Measurements from ENCODE around the gene LIMS4. TPM values are rescaled to one million over a fixed set of nuclear protein-coding genes. Genes with fewer than 3 reads are reported as not detected.
"Not testable (repeated sequence)": the region's sequence is repeated elsewhere in the genome, so short reads cannot be mapped to it uniquely, and the experiment has no call there.

The LIMS4 gene
- polyA plus RNA-seq, 1 donor: 3.4 TPM

GRCh38 chr2:110449127-110449947 is 23.3 kb downstream of the LIMS4 start:
- DNase-seq: not testable (repeated sequence)

GRCh38 chr2:110446644-110447043 is 26.0 kb downstream of the LIMS4 start:
- not testable (repeated sequence) for DNase-seq

GRCh38 chr2:110443305-110444005 is 29.2 kb downstream of the LIMS4 start:
- DNase-seq: not testable (repeated sequence)

- not testable (repeated sequence) for DNase-seq
Observed at GRCh38 chr2:110441905-110442304, 30.7 kb downstream of the LIMS4 start.

- not testable (repeated sequence) for DNase-seq
Observed at GRCh38 chr2:110434565-110434964, 38.1 kb downstream of the LIMS4 start.

GRCh38 chr2:110425725-110426124 is 46.9 kb downstream of the LIMS4 start:
- DNase-seq: not testable (repeated sequence)

- not testable (repeated sequence) for DNase-seq
Observed at GRCh38 chr2:110424421-110424820, 48.2 kb downstream of the LIMS4 start.

- not testable (repeated sequence) for DNase-seq
Observed at GRCh38 chr2:110423574-110423962, 49.0 kb downstream of the LIMS4 start.

GRCh38 chr2:110422852-110423573 is 49.6 kb downstream of the LIMS4 start:
- DNase-seq: not testable (repeated sequence)

- DNase-seq: not testable (repeated sequence)
Observed at GRCh38 chr2:110420641-110421354, 51.8 kb downstream of the LIMS4 start.

GRCh38 chr2:110407142-110407541 is 65.5 kb downstream of the LIMS4 start:
- not testable (repeated sequence) for DNase-seq

- DNase-seq: not testable (repeated sequence)
Observed at GRCh38 chr2:110404988-110405387, 67.6 kb downstream of the LIMS4 start.

GRCh38 chr2:110404246-110404645 is 68.4 kb downstream of the LIMS4 start:
- DNase-seq: not testable (repeated sequence)

GRCh38 chr2:110401001-110401618 is 71.5 kb downstream of the LIMS4 start:
- DNase-seq: not testable (repeated sequence)

GRCh38 chr2:110399378-110399777 is 73.2 kb downstream of the LIMS4 start:
- not testable (repeated sequence) for DNase-seq

- not testable (repeated sequence) for DNase-seq
Observed at GRCh38 chr2:110395990-110396389, 76.6 kb downstream of the LIMS4 start.

Other genes with a start within 250 kb of the LIMS4 start
- gene RGPD6, start 104.4 kb upstream of the LIMS4 start, polyA plus RNA-seq (ENCODE audit: insufficient read length): 19.6 TPM
- gene BUB1, start 205.2 kb upstream of the LIMS4 start, polyA plus RNA-seq (ENCODE audit: insufficient read length): 8.7 TPM

Measured in hindlimb muscle (tissue), 1 donor.